Gastroesophageal sphincter (tissue), 3 donors: ENCODE results near the gene MAPKAPK3.

ENCODE experiments used
- CTCF ChIP-seq, 4 experiments: fragments of 200-600 bp in 2 of 4; fragments of 450-650 bp in 2 of 4; sonication (generic) in 1 of 4; IDR thresholded peaks; one replicate each; pipeline ENCODE4 v1.5.1; 2017 to 2019; ENCODE audit warnings: antibody characterized with exemption in 4 of 4, mild to moderate bottlenecking in 2 of 4, moderate library complexity in 2 of 4
- POLR2A ChIP-seq, 2 donors: fragments of 450-650 bp; IDR thresholded peaks; one replicate each; pipeline ENCODE4 v1.6.1; 2017; ENCODE audit warnings: antibody characterized with exemption in 2 of 2, mild to moderate bottlenecking in 2 of 2, moderate library complexity in 1 of 2
- POLR2AphosphoS5 ChIP-seq: sonication (generic); formaldehyde crosslinking; IDR thresholded peaks from one replicate; pipeline ENCODE4 v1.6.1; 2017; ENCODE audit warnings: antibody characterized with exemption

GRCh38 chr3:50610181-50610971 is 6.6 kb upstream of the MAPKAPK3 start:
- no peak for TF ChIP-seq CTCF (IDR thresholded peaks at IDR 0.05)
- no peak for TF ChIP-seq POLR2AphosphoS5
- TF ChIP-seq POLR2A (IDR thresholded peaks at IDR 0.05) = no peak
